Stimulated activated CD4-positive, alpha-beta T cell treated with anti-CD3 and anti-CD28 coated beads, TNF-alpha, amount 100 ng/mL, for 4 hours (primary cell): Measurements from ENCODE around the gene OPTN.
"Not testable (repeated sequence)": the region's sequence is repeated elsewhere in the genome, so short reads cannot be mapped to it uniquely, and the experiment has no call there.

Experiments
- DNase-seq, 3 experiments: peaks; one replicate each; pipeline ENCODE4 v3.0.0-alpha.2; 2020; ENCODE audit warnings: low read depth in 3 of 3

Gene OPTN

DNA sequence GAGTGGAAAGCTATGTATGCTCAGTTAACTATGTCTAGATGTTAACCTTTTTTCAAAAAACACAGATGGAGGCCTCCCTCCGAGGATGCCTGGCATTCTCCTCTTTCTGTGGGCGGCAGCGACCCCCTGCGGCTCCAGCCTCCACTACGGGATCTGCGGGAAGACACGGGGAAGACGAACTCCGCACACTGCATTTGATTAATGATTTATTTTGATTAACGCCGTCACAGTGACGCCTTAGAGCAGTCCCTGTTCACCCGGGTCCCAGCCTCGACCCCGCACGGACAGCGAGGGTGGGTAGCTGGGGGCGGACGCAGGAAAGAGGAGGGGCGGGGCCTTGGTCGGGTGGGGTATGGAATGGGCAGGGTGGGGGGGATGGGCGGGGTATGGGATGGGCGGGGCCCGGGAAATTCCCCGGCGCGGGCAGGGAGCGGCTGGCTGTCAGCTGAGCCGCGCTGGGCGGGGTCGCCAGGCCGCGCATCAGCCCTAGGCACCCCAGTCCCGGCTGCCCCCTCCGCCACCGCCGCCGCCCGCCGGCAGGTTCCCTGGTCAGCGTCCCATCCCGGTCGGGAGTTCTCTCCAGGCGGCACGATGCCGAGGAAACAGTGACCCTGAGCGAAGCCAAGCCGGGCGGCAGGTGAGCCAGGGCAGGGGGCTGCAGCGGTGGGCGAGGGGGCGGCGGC lies at the start of gene OPTN:
OPTN (plus strand) TSS at position 498 of the 683 bp plus-strand sequence. CDS start 8,960 bp downstream, outside the sequence.
- DNase-seq: peak; percentile 57 to 61 (median 59)

DNA sequence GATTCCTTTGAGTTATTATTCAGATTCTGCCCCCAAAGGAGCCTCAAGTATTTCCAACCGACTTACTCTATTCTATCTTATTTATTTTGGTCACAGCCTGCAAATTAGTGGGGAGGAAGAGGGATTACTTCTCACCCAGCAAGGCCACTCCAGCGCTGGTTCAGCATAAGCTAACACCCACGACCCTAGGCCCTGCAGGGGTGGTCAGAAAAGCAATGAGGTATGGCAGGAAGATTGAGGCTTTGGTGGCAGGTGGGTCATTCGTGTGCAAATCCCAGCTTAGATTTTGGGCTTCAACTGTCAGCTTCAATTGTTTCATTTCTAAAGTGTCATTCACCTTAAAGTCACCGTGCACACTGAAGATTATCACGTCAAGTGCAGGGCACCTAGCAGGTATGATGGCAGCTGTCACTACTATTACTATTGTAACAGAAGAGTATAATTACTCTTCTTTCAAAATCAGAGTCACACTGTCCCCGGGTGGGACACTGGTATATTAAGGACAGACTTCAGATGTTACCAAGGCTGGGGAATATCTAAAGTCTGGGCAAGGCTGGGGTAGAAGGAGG lies 48.8 kb upstream of the OPTN start:
- no peak for DNase-seq

DNA sequence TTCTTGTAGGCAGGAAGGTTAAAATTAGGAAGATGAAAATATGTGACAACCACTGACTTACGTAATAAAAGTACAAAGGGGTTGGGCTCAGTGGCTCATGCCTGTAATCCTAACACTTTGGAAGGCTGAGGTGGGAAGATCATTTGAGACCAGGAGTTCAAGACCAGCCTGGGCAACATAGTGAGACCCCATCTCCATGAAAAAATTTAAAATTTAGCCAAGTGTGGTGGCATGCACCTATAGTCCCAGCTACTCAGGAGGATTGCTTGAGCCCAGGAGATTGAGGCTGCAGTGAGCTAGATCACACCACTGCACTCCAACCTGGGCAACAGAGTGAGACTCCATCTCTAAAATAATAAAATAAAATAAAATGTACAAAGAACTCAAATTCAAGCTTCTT lies 46.8 kb upstream of the OPTN start:
- not testable (repeated sequence) for DNase-seq

DNA sequence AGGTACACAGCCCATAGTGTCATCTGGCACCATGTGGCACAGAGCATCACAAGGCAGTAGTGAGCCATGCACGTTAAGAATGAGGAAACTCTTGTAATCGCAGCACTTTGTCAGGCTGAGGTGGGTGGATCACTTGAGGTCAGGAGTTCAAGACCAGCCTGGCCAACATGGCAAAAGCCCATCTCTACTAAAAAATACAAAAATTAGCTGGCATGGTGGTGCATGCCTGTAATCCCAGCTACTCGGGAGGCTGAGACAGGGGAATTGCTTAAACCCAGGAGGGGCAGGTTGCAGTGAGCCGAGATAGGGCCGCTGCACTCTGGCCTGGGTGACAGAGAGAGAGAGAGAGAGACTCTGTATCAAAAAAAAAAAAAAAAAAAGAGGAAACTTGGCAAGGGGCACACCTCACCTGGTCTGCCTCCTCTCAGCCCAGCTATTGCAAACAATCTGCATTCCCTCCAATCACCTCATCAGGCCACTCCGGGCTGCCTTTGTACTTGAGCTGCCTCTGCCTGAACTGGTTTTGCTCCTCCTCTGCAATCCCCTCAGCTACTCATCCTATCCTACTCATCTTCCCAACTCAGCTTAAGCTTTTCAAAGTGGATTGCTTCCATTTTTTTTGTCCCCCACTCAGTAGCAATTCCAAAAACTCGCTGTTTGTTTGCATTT lies 46.0 kb upstream of the OPTN start:
- no peak for DNase-seq

DNA sequence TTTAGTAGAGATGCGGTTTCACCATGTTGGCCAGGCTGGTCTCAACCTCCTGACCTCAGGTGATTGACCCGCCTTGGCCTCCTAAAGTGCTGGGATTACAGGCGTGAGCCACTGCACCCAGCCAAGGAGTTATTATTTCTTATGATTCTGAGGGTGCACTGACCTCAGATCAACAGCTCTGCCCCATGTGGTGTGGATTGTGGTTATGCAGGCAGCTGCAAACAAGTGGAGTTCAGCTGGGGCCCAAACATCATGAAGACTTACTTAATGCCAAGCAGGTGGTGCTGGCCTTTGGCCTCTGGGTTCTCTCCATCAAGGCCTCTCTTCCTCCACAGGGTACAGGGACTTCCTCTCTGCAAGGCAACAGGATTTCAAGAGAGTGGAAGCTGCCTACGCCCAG lies 45.1 kb upstream of the OPTN start:
- DNase-seq: no peak

DNA sequence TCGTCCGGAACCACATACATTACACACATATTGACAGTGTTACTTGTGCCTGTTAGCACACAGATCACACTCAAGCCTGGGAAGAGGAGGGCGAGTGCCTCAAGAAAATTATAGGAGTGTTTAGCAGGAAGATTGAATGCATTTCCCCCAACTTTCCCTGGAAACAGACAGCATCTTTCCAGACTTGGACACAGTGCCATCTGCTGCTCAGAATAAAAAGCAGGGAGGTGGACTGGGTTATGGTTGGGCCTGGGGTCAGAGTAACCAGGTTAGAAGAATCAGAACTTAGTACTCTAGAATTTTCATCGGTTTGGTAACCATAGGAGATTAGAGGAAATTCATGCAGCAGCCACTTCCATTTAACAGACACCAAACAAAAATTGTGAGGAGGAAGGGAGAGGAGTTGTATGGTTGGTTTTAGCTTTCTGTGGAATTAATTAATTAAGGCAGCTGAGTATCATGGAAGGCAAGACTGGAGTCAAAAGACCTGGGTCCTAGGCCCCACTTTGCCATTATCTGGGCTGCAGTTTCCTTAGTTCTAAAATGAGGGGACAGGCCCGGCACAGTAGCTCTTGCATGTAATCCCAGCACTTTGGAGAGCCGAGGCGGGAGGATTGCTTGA lies 43.4 kb upstream of the OPTN start:
- no peak for DNase-seq

DNA sequence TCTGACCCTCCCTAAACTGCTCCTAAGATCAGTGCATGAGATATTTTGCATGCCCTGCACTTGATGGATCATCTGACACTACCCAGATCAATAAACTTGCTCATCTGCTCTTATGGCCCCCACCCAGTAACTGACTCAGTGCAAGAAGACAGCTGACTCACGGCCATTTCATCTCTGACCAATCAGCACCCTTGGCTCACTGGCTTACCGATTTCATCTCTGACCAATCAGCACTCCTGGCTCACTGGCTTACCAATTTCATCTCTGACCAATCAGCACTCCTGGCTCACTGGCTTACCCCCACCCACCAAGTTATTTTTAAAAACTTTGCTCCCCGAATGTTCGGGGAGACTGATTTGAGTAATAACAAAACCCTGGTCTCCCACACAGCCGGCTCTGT lies 37.2 kb upstream of the OPTN start:
- no peak for DNase-seq

DNA sequence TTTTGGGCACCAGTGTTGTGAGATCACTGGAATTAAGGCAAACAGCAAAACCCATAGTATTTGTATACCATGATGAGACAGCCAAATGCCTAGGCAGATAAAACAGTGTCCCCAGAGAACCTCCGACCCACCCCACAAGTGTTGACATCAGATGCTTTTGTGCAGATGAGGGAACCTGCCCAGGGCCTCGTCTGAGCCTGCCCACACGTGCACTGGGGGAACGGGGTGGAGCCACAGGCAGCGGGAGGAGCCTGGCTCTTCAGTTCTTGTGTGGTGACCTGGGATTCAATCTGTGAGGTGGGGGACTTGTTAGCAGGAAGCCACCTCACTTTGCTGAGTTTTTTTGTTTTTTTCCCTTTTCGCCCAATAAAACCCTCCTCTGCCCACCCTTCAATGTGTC lies 33.4 kb upstream of the OPTN start:
- no peak for DNase-seq

DNA sequence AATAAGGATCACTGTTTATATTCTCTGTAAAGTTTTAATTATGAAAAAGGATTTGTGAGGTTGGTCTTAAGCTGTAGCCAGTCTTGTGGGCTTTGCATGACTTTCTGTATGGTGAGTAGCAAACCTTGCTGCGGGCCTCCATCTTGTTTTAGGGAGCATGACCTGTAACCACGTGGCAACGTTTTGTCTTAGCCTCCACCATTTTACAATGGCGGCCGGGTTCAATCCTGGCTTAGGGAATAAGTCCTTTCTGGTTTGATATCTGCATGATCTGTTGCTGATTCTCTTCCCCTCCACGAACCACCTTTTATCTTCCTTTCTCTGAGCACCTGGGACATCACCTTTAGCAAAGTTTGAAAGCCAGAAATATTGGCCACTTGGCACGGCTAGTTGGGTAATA lies 32.5 kb upstream of the OPTN start:
- no peak for DNase-seq

DNA sequence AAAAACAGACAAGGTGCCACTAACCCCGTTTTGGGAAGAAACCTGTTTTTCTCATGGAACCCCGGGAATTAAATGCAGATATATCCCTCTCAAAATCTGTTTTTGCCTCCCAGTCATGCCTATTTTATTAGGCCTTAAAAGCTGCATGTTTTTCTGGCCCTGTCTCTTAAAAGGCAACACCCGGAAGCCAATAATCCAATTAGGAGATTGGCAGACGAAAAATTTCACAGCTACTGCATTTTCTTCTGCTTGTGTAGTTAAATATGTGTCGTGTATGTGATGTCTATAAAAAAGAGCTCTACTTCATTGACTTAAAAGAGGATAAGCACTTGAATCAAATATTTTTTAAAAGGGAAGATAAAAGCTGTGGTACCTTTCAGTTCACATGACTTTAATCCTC lies 31.9 kb upstream of the OPTN start:
- no peak for DNase-seq

DNA sequence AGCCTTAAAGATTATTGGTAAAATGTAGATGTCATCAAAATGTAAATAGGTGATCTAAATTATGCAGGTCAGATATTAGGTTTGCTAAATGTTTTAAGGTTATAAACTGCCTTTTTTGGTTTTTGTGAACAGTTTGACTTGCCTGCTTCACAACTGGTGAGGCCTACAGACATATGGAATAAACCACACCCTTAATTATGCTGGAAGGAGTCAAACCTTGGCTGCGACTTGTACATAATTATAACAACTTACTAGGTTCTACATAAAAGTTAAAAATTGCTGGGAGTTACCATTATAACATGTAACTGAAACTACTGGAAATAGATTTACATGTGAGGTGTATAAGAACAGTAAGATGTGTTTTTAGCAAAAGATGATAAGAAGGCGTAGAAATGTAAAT lies 31.5 kb upstream of the OPTN start:
- DNase-seq: no peak

DNA sequence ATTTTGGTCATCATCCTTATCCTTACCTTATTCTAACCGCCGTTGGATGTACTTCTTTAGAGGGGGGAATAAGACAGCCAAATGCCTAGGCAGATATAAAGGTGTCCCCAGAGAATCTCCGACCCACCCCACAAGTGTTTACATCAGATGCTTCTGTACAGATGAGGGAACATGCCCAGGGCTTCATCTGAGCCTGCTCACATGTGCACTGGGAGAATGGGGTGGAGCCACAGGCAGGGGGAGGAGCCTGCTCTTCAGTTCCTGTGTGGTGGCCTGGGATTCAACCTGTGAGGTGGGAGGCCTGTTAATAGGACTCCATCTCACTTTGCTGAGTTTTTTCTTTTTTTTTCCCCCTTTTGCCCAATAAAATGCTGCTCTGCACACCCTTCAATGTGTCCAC lies 27.6 kb upstream of the OPTN start:
- no peak for DNase-seq

DNA sequence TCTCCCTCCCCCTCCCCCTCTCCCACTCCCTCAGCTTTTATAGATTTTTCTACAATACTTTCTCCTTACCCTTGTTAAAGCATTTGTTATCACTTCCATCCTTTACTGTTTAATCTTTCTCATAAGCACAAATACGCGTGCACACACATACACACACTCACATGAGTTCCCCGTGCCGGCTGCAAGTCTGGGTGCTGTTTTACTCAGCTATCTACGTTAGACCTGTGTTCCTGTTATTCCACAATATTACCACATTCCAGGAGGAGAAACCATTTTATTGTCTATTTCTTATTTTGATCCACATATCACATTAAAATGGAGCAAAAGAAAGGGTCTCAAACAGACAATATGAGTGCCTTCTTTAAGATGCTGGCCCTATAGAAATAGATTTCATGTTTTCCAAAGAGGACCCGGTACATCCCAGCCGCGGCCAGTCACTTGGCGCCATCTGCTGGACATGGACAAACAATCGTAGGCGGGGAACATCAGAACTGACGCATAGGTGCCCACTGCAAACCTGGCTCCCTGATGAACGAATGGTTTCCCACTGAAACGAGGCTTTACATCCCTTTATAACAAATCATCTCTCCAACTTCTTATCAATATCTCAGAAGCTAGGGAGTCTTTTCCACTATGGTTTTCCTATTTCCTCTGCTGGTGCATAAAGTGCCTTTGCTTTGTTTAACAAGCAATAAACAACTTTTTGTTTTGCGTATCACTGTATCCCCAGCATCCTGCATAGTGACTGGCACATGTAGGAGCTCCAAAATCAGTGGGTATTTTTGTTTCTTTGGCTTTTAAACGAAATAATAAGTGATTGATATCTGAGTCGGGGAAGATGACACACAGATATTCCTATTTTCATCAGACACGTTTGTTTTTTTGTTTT lies 25.2 kb upstream of the OPTN start:
- no peak for DNase-seq

DNA sequence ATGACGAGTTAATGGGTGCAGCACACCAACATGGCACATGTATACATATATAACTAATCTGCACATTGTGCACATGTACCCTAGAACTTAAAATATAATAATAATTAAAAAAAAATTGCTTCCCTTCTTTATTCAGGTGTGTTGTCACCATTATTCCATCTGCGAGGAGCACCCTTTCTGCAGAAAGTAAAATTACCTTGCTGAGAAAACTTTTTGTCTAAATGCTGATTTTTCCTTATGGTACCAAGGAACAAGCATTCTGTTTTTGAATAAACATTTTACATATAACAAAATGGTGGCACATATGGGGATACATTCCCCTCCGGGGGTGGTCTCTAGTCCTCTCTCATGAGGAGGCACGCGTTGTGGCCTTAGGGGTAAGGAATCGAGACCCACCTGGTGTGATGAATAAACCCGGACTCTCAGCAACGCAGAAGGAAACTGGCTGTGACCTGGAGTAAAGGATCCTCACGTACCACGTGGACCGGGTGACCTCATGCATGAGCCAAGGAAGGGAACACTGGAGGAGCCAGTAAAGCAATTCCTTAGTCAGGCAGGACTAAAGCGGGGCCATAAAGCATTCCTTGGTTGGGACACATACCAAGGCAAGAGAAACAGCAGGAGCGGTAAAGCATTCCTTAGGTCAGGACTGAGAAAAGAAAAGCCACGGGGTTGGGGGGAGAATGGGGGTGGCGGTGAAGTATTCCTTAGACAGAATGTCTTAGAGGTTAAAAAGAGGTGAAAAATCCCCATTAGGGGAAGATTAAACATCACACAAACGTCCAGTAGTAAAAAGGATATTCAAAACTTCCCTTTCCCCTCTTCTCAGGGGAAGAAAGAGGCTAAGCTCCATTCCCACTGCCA lies 20.8 kb upstream of the OPTN start:
- DNase-seq: no peak

DNA sequence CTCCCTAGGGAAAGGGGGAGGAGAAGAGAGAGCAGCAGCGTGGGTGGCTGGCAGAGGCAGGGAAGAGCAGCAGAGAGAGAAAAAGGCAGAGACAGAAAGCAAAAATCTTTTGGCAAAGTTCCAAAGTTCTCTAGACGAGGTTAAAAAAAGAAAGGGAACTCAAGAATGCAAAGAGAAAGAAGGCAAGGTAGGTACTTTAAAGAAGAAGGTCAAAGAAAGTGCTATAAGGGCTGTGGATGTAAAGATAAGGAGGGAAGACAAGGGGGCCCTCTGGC lies 20.2 kb upstream of the OPTN start:
- DNase-seq: no peak

DNA sequence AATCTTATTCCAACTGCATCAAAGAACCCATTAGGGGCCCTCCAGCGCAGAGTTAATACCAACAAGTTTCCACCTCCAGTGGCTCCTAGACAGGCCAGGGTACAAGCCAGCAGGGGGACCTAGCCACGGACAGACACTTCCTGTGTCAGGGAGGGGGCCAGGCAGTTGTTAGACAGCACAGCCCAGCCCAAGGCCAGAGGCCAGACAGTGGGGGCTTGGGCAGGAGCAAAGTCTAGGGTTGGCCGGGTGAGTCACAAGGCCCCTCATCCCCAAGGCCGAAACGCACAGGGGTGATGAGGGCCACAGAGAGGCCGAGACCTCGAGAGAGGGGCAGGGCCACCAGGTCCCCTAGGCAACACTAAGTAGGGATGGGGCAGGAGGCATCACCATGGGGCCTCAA lies 19.3 kb upstream of the OPTN start:
- DNase-seq: no peak

DNA sequence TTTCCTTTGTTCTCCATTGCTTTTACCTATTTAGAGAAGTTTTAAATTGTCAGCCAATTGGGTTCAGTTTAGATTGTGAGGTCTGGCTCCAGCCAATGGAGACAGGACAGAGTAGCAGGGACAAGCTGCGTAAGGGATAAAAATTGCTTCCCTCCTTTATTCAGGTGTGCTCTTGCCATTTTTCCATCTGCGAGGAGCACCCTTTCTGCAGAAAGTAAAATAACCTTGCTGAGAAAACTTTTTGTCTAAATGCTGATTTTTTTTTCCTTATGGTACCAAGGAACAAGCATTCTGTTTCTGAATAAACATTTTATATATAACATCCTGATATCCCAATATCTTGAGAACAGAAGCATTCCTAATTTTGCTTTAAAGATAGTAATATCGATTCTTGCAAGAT lies 16.3 kb upstream of the OPTN start:
- not testable (repeated sequence) for DNase-seq

DNA sequence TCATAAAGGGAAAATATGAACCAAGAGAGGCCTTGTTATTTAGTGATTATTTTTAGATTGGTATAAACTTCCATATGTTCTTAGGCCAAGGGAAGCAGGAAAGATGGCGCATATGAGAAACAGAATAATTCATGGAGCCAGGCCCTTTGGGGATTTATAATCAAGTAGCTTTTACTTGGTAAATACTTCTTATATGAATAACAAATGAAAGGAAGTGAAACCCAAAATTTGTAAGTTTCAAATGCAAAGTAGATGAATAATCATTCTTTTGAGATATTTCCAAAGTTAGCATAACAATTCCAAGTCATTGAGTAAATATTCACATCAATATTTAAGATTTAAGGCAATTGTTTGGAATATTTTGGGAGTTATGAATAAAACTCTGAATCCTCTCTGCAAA lies 13.9 kb upstream of the OPTN start:
- DNase-seq: no peak

DNA sequence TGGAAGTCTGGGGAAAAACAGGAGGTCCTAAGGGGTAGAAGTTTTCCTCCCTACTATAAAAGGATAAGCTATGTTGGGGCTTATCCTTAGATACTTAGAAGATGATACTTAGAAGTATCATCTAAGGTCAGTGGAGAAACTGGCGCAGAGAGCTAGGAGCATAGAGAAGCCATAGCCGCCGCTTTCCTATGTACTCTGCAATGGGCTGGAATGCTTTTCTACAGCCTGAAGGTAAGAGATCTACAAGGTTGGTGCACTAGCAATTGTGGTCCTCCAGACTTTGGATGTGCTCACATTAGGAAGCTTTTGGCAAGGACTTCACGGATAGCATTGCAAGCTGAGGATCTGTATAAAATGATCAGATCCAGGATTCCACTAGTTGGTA lies 12.4 kb upstream of the OPTN start:
- no peak for DNase-seq

DNA sequence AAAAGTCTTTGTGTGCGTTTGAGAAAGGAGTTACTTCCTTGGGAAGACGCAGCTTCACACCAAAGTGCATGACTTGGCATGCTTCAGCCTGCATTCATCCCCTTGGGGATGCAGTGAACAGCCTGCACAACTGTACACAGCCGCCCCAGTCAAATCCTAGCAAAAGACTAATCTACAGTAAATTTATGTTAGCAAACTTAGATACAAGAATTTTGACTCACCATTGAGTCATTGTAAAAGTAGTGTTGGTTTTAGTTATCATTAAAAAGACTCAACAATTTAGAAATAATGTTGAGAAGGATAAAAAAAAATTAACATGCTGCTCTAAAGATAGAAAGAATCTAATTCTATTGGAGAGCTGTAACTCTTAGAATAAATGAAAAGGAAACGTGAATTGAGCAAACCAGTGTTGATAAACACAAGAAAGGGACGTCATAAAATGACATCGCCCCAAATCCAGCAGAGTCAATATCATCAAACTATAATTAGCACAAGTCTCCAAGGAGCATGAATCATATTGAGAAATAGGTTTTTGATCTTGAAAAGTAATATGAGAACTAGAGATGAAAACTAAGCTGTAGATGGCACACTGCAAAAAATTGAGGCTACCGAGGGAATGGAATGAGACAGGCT lies 11.9 kb upstream of the OPTN start:
- no peak for DNase-seq

DNA sequence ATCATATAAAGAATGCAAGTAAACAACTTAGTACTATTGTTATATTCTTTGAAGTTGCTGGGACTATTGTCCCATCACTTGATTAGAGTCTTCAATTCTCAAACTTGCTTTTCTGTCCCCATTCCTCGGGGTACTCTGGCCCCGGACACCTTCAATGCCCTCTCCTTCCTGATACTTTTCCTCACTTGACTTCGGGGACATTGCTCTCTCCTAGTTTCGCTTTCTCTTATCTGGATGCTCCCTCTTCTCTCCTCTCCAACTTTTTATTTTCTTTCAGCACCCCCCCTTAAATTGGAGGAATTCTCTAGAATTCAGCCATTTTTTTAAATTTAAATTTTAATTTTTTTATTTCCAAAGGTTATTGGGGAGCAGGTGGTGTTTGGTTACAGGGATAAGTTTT lies 10.6 kb upstream of the OPTN start:
- DNase-seq: no peak
